OCI-M2 (cell line): ENCODE results near the gene NREP.
"Not testable (repeated sequence)": the region's sequence is repeated elsewhere in the genome, so short reads cannot be mapped to it uniquely, and the experiment has no call there.

Experiments
- DNase-seq: peaks from one replicate; lab custom pipeline; 2025; ENCODE audit not compliant: unreplicated experiment; lab: John Stamatoyannopoulos, UW

Gene NREP

GRCh38 chr5:111741278-111741677 lies 15.7 kb downstream of the NREP start:
- no peak for DNase-seq

GRCh38 chr5:111739416-111739815 lies 17.6 kb downstream of the NREP start:
- DNase-seq, result no peak

GRCh38 chr5:111738118-111738517 lies 18.9 kb downstream of the NREP start:
- DNase-seq, result no peak

GRCh38 chr5:111737716-111738115 lies 19.3 kb downstream of the NREP start:
- DNase-seq, result no peak

- no peak for DNase-seq
Measured at GRCh38 chr5:111735583-111736270, 21.3 kb downstream of the NREP start.

- DNase-seq, result no peak
Measured at GRCh38 chr5:111734597-111734996, 22.4 kb downstream of the NREP start.

GRCh38 chr5:111734013-111734412 lies 23.0 kb downstream of the NREP start:
- DNase-seq, result no peak

GRCh38 chr5:111733571-111733970 lies 23.4 kb downstream of the NREP start:
- DNase-seq, result no peak

GRCh38 chr5:111731638-111732037 lies 25.4 kb downstream of the NREP start:
- DNase-seq, result no peak

- DNase-seq, result no peak
Measured at GRCh38 chr5:111730659-111731382, 26.2 kb downstream of the NREP start.

- DNase-seq, result no peak
Measured at GRCh38 chr5:111728941-111729340, 28.1 kb downstream of the NREP start.

- DNase-seq, result no peak
Measured at GRCh38 chr5:111726986-111727385, 30.0 kb downstream of the NREP start.

- DNase-seq, result no peak
Measured at GRCh38 chr5:111722140-111722539, 34.9 kb downstream of the NREP start.

- DNase-seq, result no peak
Measured at GRCh38 chr5:111720333-111720890, 36.6 kb downstream of the NREP start.

- DNase-seq, result no peak
Measured at GRCh38 chr5:111719773-111720172, 37.2 kb downstream of the NREP start.

GRCh38 chr5:111716789-111717188 lies 40.2 kb downstream of the NREP start:
- DNase-seq, result not testable (repeated sequence)

GRCh38 chr5:111707630-111708164 lies 49.3 kb downstream of the NREP start:
- no peak for DNase-seq

GRCh38 chr5:111706345-111706744 lies 50.6 kb downstream of the NREP start:
- DNase-seq, result no peak

GRCh38 chr5:111704452-111705085 lies 52.4 kb downstream of the NREP start:
- no peak for DNase-seq

- DNase-seq, result no peak
Measured at GRCh38 chr5:111703662-111704061, 53.3 kb downstream of the NREP start.

GRCh38 chr5:111699976-111700375 lies 57.0 kb downstream of the NREP start:
- DNase-seq, result no peak

GRCh38 chr5:111699324-111699723 lies 57.7 kb downstream of the NREP start:
- DNase-seq, result no peak
